Body of pancreas (tissue), 4 donors: ENCODE data around the gene SPIRE2.

ENCODE experiments used
- POLR2A ChIP-seq, 3 donors: fragments of 450-650 bp; IDR thresholded peaks; one replicate each; pipeline ENCODE4 v1.6.1; 2016; ENCODE audit warnings: antibody characterized with exemption in 3 of 3, mild to moderate bottlenecking in 2 of 3
- TF ChIP-seq, protein P1 (sequence below), 7 experiments: fragments of 450-650 bp in 4 of 7; fragments of 200-600 bp in 3 of 7; sonication (generic) in 3 of 7; IDR thresholded peaks; one replicate each; pipeline ENCODE4 v1.5.1; 2016 to 2019; ENCODE audit warnings: antibody characterized with exemption in 7 of 7

DNA sequence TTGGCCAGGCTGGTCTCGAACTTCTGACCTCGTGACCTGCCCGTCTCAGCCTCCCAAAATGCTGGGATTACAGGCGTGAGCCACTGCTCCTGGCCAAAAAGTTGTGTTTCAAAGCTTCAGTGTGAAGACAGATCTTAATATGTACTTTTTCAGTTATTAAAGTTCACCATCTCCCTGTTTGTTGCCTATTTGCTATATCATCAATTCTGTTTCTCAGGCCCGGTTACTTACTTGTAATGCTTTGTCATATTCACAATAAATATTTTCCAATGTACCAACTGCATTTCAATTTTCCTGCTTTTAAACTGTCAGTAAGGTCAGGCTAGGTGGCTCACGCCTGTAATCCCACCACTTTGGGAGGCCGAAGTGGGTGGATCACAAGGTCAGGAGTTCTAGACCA lies 34.3 kb upstream of the SPIRE2 start:
- TF ChIP-seq, protein P1, sequence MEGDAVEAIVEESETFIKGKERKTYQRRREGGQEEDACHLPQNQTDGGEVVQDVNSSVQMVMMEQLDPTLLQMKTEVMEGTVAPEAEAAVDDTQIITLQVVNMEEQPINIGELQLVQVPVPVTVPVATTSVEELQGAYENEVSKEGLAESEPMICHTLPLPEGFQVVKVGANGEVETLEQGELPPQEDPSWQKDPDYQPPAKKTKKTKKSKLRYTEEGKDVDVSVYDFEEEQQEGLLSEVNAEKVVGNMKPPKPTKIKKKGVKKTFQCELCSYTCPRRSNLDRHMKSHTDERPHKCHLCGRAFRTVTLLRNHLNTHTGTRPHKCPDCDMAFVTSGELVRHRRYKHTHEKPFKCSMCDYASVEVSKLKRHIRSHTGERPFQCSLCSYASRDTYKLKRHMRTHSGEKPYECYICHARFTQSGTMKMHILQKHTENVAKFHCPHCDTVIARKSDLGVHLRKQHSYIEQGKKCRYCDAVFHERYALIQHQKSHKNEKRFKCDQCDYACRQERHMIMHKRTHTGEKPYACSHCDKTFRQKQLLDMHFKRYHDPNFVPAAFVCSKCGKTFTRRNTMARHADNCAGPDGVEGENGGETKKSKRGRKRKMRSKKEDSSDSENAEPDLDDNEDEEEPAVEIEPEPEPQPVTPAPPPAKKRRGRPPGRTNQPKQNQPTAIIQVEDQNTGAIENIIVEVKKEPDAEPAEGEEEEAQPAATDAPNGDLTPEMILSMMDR (IDR thresholded peaks at IDR 0.05) = no peak
- TF ChIP-seq POLR2A (IDR thresholded peaks at IDR 0.05) = no peak
